ENCODE results near the gene SPAG6. TPM values are rescaled to one million over a fixed set of nuclear protein-coding genes. Genes with fewer than 3 reads are reported as not detected.
"Not testable (repeated sequence)": the region's sequence is repeated elsewhere in the genome, so short reads cannot be mapped to it uniquely, and the experiment has no call there.

Gene SPAG6
- total and polyA plus RNA-seq, 2 experiments from 2014 or later: 0.21 TPM; not detected in 1

- H3K4me3 Mint-ChIP-seq: not testable (repeated sequence)
Observed at GRCh38 chr10:22310012-22310411, 35.3 kb upstream of the SPAG6 start.

DNA sequence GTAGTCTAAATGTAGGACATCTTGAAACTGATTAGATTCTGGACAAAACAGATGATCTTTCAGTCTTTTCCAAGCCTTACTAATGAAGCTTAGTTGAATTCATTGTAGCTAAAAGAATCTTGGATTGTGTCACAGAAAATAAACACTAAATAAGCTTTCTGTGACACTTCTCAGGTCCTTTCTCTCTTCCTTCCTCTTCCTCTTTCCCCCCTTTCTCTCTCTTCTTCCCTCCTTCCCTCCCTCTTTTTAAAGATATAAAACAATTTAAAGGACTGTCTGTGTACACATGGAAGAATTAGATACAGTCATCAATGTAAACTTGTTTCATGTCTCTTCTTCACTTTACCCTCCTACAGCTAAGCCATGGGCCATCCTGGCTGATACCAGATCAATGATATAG lies 34.4 kb upstream of the SPAG6 start:
- H3K27ac ChIP-seq (ENCODE audit: low read depth): no peak overlapping the region
- H3K79me2 ChIP-seq (replicated peaks; ENCODE audit: insufficient read depth): no peaks in the 10 kb centered on the region
- no peak overlapping the region for H2AFZ ChIP-seq
- TF ChIP-seq, protein P1, sequence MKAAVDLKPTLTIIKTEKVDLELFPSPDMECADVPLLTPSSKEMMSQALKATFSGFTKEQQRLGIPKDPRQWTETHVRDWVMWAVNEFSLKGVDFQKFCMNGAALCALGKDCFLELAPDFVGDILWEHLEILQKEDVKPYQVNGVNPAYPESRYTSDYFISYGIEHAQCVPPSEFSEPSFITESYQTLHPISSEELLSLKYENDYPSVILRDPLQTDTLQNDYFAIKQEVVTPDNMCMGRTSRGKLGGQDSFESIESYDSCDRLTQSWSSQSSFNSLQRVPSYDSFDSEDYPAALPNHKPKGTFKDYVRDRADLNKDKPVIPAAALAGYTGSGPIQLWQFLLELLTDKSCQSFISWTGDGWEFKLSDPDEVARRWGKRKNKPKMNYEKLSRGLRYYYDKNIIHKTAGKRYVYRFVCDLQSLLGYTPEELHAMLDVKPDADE (IDR thresholded peaks at IDR 0.05): no peak
- TF ChIP-seq CREB1 (CRISPR knock-in tag; IDR thresholded peaks at IDR 0.05; ENCODE audit: low read depth) (no peak), JUNB (IDR thresholded peaks at IDR 0.05; ENCODE audit: unreplicated experiment) (no peak), ZNF331 (CRISPR knock-in tag; IDR thresholded peaks at IDR 0.05; ENCODE audit: low read depth) (no peak), EZH2 (IDR thresholded peaks at IDR 0.05; ENCODE audit: low read depth, unreplicated experiment) (no peak)
- TF ChIP-seq, protein P2, sequence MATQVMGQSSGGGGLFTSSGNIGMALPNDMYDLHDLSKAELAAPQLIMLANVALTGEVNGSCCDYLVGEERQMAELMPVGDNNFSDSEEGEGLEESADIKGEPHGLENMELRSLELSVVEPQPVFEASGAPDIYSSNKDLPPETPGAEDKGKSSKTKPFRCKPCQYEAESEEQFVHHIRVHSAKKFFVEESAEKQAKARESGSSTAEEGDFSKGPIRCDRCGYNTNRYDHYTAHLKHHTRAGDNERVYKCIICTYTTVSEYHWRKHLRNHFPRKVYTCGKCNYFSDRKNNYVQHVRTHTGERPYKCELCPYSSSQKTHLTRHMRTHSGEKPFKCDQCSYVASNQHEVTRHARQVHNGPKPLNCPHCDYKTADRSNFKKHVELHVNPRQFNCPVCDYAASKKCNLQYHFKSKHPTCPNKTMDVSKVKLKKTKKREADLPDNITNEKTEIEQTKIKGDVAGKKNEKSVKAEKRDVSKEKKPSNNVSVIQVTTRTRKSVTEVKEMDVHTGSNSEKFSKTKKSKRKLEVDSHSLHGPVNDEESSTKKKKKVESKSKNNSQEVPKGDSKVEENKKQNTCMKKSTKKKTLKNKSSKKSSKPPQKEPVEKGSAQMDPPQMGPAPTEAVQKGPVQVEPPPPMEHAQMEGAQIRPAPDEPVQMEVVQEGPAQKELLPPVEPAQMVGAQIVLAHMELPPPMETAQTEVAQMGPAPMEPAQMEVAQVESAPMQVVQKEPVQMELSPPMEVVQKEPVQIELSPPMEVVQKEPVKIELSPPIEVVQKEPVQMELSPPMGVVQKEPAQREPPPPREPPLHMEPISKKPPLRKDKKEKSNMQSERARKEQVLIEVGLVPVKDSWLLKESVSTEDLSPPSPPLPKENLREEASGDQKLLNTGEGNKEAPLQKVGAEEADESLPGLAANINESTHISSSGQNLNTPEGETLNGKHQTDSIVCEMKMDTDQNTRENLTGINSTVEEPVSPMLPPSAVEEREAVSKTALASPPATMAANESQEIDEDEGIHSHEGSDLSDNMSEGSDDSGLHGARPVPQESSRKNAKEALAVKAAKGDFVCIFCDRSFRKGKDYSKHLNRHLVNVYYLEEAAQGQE (IDR thresholded peaks at IDR 0.05; ENCODE audit: unreplicated experiment): no peak
- TF ChIP-seq, protein P3, sequence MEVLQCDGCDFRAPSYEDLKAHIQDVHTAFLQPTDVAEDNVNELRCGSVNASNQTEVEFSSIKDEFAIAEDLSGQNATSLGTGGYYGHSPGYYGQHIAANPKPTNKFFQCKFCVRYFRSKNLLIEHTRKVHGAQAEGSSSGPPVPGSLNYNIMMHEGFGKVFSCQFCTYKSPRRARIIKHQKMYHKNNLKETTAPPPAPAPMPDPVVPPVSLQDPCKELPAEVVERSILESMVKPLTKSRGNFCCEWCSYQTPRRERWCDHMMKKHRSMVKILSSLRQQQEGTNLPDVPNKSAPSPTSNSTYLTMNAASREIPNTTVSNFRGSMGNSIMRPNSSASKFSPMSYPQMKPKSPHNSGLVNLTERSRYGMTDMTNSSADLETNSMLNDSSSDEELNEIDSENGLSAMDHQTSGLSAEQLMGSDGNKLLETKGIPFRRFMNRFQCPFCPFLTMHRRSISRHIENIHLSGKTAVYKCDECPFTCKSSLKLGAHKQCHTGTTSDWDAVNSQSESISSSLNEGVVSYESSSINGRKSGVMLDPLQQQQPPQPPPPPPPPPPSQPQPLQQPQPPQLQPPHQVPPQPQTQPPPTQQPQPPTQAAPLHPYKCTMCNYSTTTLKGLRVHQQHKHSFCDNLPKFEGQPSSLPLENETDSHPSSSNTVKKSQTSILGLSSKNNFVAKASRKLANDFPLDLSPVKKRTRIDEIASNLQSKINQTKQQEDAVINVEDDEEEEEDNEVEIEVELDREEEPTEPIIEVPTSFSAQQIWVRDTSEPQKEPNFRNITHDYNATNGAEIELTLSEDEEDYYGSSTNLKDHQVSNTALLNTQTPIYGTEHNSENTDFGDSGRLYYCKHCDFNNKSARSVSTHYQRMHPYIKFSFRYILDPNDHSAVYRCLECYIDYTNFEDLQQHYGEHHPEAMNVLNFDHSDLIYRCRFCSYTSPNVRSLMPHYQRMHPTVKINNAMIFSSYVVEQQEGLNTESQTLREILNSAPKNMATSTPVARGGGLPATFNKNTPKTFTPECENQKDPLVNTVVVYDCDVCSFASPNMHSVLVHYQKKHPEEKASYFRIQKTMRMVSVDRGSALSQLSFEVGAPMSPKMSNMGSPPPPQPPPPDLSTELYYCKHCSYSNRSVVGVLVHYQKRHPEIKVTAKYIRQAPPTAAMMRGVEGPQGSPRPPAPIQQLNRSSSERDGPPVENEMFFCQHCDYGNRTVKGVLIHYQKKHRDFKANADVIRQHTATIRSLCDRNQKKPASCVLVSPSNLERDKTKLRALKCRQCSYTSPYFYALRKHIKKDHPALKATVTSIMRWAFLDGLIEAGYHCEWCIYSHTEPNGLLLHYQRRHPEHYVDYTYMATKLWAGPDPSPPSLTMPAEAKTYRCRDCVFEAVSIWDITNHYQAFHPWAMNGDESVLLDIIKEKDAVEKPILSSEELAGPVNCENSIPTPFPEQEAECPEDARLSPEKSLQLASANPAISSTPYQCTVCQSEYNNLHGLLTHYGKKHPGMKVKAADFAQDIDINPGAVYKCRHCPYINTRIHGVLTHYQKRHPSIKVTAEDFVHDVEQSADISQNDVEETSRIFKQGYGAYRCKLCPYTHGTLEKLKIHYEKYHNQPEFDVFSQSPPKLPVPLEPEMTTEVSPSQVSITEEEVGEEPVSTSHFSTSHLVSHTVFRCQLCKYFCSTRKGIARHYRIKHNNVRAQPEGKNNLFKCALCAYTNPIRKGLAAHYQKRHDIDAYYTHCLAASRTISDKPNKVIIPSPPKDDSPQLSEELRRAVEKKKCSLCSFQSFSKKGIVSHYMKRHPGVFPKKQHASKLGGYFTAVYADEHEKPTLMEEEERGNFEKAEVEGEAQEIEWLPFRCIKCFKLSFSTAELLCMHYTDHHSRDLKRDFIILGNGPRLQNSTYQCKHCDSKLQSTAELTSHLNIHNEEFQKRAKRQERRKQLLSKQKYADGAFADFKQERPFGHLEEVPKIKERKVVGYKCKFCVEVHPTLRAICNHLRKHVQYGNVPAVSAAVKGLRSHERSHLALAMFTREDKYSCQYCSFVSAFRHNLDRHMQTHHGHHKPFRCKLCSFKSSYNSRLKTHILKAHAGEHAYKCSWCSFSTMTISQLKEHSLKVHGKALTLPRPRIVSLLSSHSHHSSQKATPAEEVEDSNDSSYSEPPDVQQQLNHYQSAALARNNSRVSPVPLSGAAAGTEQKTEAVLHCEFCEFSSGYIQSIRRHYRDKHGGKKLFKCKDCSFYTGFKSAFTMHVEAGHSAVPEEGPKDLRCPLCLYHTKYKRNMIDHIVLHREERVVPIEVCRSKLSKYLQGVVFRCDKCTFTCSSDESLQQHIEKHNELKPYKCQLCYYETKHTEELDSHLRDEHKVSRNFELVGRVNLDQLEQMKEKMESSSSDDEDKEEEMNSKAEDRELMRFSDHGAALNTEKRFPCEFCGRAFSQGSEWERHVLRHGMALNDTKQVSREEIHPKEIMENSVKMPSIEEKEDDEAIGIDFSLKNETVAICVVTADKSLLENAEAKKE (CRISPR knock-in tag; IDR thresholded peaks at IDR 0.05): no peak
- no peak overlapping the region for H3K4me2 ChIP-seq
- H3K4me3 Mint-ChIP-seq: no peak overlapping the region
- H3K4me3 ChIP-seq: no peak overlapping the region
- no peaks in the 10 kb centered on the region for H3K9me3 Mint-ChIP-seq
- ATAC-seq (no peak), DNase-seq (ENCODE audit: low spot score) (no peak)
- H3K27me3 ChIP-seq (ENCODE audit: insufficient read depth): peaks cover 49% of the 10 kb centered on the region
- no peaks in the 10 kb centered on the region for H3K36me3 Mint-ChIP-seq (ENCODE audit: low read depth)
- no peaks in the 10 kb centered on the region for H3K9me2 ChIP-seq (ENCODE audit: insufficient read depth)
- peaks cover 21% of the 10 kb centered on the region for H3K27me3 Mint-ChIP-seq (ENCODE audit: insufficient read depth, low read depth, poor library complexity)
- H3K4me1 Mint-ChIP-seq: peaks cover 7% of the 10 kb centered on the region; the same call in 1 of the 3 replicates
- no peak overlapping the region for H3K27ac Mint-ChIP-seq
- H3F3A ChIP-seq (replicated peaks; ENCODE audit: low read depth): no peaks in the 10 kb centered on the region; the same call in 1 of the 2 replicates
- H4K20me1 ChIP-seq (replicated peaks; ENCODE audit: insufficient read depth): peaks cover 6% of the 10 kb centered on the region; the same call in 1 of the 2 replicates
- peaks cover 12% of the 10 kb centered on the region for H3K4me1 ChIP-seq (ENCODE audit: insufficient read depth)
- no peaks in the 10 kb centered on the region for H3K36me3 ChIP-seq (ENCODE audit: insufficient read depth)

More at GRCh38 chr10:22310012-22310411, 35.3 kb upstream of the SPAG6 start:
- H3K27me3 ChIP-seq (ENCODE audit: insufficient read depth): peaks cover 40% of the 10 kb centered on the region
- H3K4me3 ChIP-seq; H3K4me2 ChIP-seq; H3F3A ChIP-seq (replicated peaks; ENCODE audit: low read depth); H4K20me1 ChIP-seq (replicated peaks; ENCODE audit: insufficient read depth); H3K36me3 Mint-ChIP-seq (ENCODE audit: low read depth); H3K4me1 ChIP-seq (ENCODE audit: insufficient read depth); H2AFZ ChIP-seq; H3K27ac ChIP-seq (ENCODE audit: low read depth); H3K36me3 ChIP-seq (ENCODE audit: insufficient read depth); H3K4me1 Mint-ChIP-seq; H3K9me2 ChIP-seq (ENCODE audit: insufficient read depth); H3K79me2 ChIP-seq (replicated peaks; ENCODE audit: insufficient read depth); ATAC-seq; H3K27ac Mint-ChIP-seq; H3K9me3 Mint-ChIP-seq; DNase-seq (ENCODE audit: low spot score): not testable (repeated sequence)
- H3K27me3 Mint-ChIP-seq (ENCODE audit: insufficient read depth, low read depth, poor library complexity): peaks cover 12% of the 10 kb centered on the region
